Measurements from ENCODE around the gene ZNF627.

DNA sequence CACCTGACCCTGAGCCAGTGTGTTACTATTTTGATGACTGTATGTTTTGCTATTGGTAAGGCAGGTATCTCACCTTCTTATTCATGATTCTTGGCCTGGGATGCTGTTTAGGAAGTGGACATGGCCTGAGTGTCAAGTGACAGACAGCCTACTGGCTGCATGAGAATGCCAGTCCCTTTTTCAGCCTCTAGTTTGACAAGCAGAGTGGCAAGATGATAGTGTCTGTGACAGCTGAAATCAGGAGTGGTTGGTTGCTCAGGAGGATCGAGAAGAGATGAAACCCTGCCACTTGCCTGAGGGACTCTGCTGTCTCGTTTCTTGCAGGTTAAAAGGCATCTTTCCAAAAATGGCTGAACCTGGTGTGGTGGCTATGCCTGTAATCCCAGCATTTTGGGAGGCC is 31.1 kb upstream of the ZNF627 start:
- TF ChIP-seq EP300 (IDR thresholded peaks at IDR 0.05): no peak
- TF ChIP-seq POLR2A (IDR thresholded peaks at IDR 0.05): no peak
